GM23338 (cell line): ENCODE measurements around the gene ZNF735. TPM values are rescaled to one million over a fixed set of nuclear protein-coding genes. Genes with fewer than 3 reads are reported as not detected.

Experiments used
- ATAC-seq: fragments of 200-7000 bp; cut with Tn5 transposase; 3 replicates; pipeline ENCODE4 v1.9.1; 2020
- DNase-seq: peaks from one replicate; pipeline ENCODE4 v3.0.0-alpha.2; 2015; ENCODE audit warnings: low spot score
- H2AFZ ChIP-seq: fragments of 200-600 bp; sonication (generic); 2 replicates; pipeline ENCODE4 v1.8.0; 2016; ENCODE audit warnings: antibody characterized with exemption, mild to moderate bottlenecking, moderate library complexity
- H3F3A ChIP-seq: fragments of 200-600 bp; sonication (generic); replicated peaks from 2 replicates; pipeline ENCODE4 v1.8.0; 2017; ENCODE audit warnings: antibody characterized with exemption, mixed run types, low read depth
- H3K27ac ChIP-seq: fragments of 200-600 bp; sonication (generic); 2 replicates; pipeline ENCODE4 v1.6.1; 2016; ENCODE audit warnings: low read depth
- H3K27me3 ChIP-seq: fragments of 200-600 bp; sonication (generic); 2 replicates; pipeline ENCODE4 v1.8.0; 2016; ENCODE audit warnings: mild to moderate bottlenecking, mixed run types, moderate library complexity; ENCODE audit not compliant: insufficient read depth
- H3K36me3 ChIP-seq: fragments of 200-600 bp; sonication (generic); 2 replicates; pipeline ENCODE4 v1.8.0; 2016; ENCODE audit warnings: mild to moderate bottlenecking; ENCODE audit not compliant: insufficient read depth
- H3K4me1 ChIP-seq: fragments of 200-600 bp; sonication (generic); 2 replicates; pipeline ENCODE4 v1.8.0; 2016; ENCODE audit warnings: mild to moderate bottlenecking, moderate library complexity; ENCODE audit not compliant: insufficient read depth
- H3K4me2 ChIP-seq: fragments of 200-600 bp; sonication (generic); 2 replicates; pipeline ENCODE4 v1.7.1; 2017; ENCODE audit warnings: mixed run types
- H3K4me3 ChIP-seq: fragments of 200-600 bp; sonication (generic); 2 replicates; pipeline ENCODE4 v1.6.1; 2016; ENCODE audit warnings: mixed run types
- H3K79me2 ChIP-seq: fragments of 200-600 bp; sonication (generic); replicated peaks from 2 replicates; pipeline ENCODE4 v1.8.0; 2017; ENCODE audit warnings: mild to moderate bottlenecking; ENCODE audit not compliant: insufficient read depth
- H3K9me2 ChIP-seq: fragments of 200-600 bp; sonication (generic); 2 replicates; pipeline ENCODE4 v1.8.0; 2017; ENCODE audit not compliant: insufficient read depth
- H4K20me1 ChIP-seq: fragments of 200-600 bp; sonication (generic); replicated peaks from 2 replicates; pipeline ENCODE4 v1.8.0; 2017; ENCODE audit warnings: mild to moderate bottlenecking; ENCODE audit not compliant: insufficient read depth
- H3K27ac Mint-ChIP-seq: 2 replicates; pipeline ENCODE4 v1.8.0; 2020; ENCODE audit warnings: inconsistent platforms, mild to moderate bottlenecking, moderate library complexity, mixed read lengths
- H3K27me3 Mint-ChIP-seq: 3 replicates; pipeline ENCODE4 v1.8.0; 2022; ENCODE audit warnings: low read depth, mild to moderate bottlenecking, moderate library complexity, mixed read lengths, inconsistent platforms; ENCODE audit not compliant: insufficient read depth, poor library complexity
- H3K36me3 Mint-ChIP-seq: 3 replicates; pipeline ENCODE4 v1.8.0; 2021; ENCODE audit warnings: low read depth, mild to moderate bottlenecking, inconsistent platforms, moderate library complexity, mixed read lengths
- H3K4me1 Mint-ChIP-seq: 3 replicates; pipeline ENCODE4 v1.8.0; 2020; ENCODE audit warnings: mild to moderate bottlenecking, inconsistent platforms, mixed read lengths
- H3K4me3 Mint-ChIP-seq: 3 replicates; pipeline ENCODE4 v1.8.0; 2021; ENCODE audit warnings: moderate library complexity, mild to moderate bottlenecking, inconsistent platforms, mixed read lengths
- H3K9me3 Mint-ChIP-seq: 3 replicates; pipeline ENCODE4 v1.8.0; 2020; ENCODE audit warnings: moderate library complexity, mild to moderate bottlenecking, inconsistent platforms, mixed read lengths
- CREB1 ChIP-seq: fragments of 250-450 bp; sonication (Bioruptor Pico); IDR thresholded peaks from 2 replicates; pipeline ENCODE4 v1.5.0; 2020; ENCODE audit warnings: low read depth, mild to moderate bottlenecking, moderate library complexity
- CTCF ChIP-seq, 2 experiments: fragments of 200-600 bp in 1 of 2; sonication (generic) in 1 of 2; conservative IDR thresholded peaks; 2 replicates each; pipeline versions ENCODE4 v1.5.1 to v1.6.1; 2016 to 2017; ENCODE audit warnings: antibody characterized with exemption in 2 of 2, low read depth in 2 of 2, mild to moderate bottlenecking in 2 of 2, moderate library complexity in 1 of 2
- ETS1 ChIP-seq: IDR thresholded peaks from 2 replicates; pipeline ENCODE4 v1.6.1; 2016; ENCODE audit warnings: antibody characterized with exemption
- EZH2 ChIP-seq: fragments of 200-600 bp; sonication (generic); IDR thresholded peaks from one replicate; pipeline ENCODE4 v1.8.0; 2017; ENCODE audit warnings: antibody characterized with exemption, mild to moderate bottlenecking, low read depth; ENCODE audit not compliant: unreplicated experiment
- EZH2phosphoT487 ChIP-seq: fragments of 200-600 bp; sonication (generic); IDR thresholded peaks from one replicate; pipeline ENCODE4 v1.8.1; 2018; ENCODE audit warnings: antibody characterized with exemption; ENCODE audit not compliant: unreplicated experiment
- JUNB ChIP-seq: IDR thresholded peaks from one replicate; pipeline ENCODE4 v1.6.1; 2016; ENCODE audit warnings: antibody characterized with exemption; ENCODE audit not compliant: unreplicated experiment
- NANOG ChIP-seq: IDR thresholded peaks from 2 replicates; pipeline ENCODE4 v1.6.1; 2016; ENCODE audit warnings: antibody characterized with exemption, borderline replicate concordance
- POLR2AphosphoS5 ChIP-seq: IDR thresholded peaks from 2 replicates; pipeline ENCODE4 v1.6.1; 2016; ENCODE audit warnings: antibody characterized with exemption, low read depth
- REST ChIP-seq: IDR thresholded peaks from one replicate; pipeline ENCODE4 v1.6.1; 2018; ENCODE audit warnings: antibody characterized with exemption; ENCODE audit not compliant: unreplicated experiment
- STAT1 ChIP-seq: IDR thresholded peaks from one replicate; pipeline ENCODE4 v1.6.1; 2016; ENCODE audit warnings: antibody characterized with exemption; ENCODE audit not compliant: unreplicated experiment
- ZNF114 ChIP-seq: fragments of 250-450 bp; sonication (Bioruptor Pico); IDR thresholded peaks from 2 replicates; pipeline ENCODE4 v1.5.0; 2020; ENCODE audit warnings: mild to moderate bottlenecking, moderate library complexity
- ZNF331 ChIP-seq: fragments of 250-450 bp; sonication (Bioruptor Pico); IDR thresholded peaks from 2 replicates; pipeline ENCODE4 v1.5.0; 2020; ENCODE audit warnings: low read depth, mild to moderate bottlenecking, moderate library complexity
- polyA plus RNA-seq: library from polyadenylated mRNA; unstranded; fragments of >200 nt; fragmentation: Nextera tagmentation; extraction: Ambion mirVana; gene quantifications from 2 replicates; pipeline ENCODE4 v1.2.1, GENCODE V29; 2016
- total RNA-seq: library from RNA; depleted of rRNA; stranded (reverse); fragments of >200 nt; shearing (Covaris generic); gene quantifications from 2 replicates; pipeline ENCODE4 v1.2.3, GENCODE V29; 2014

The ZNF735 gene
- total and polyA plus RNA-seq, 2 experiments from 2014 or later = not detected

GRCh38 chr7:64180989-64181388 is 26.0 kb upstream of the ZNF735 start:
- Histone ChIP-seq H3K4me1 (no peaks in the 10 kb centered on the region), H3K79me2 (no peaks in the 10 kb centered on the region), H3K36me3 (peaks cover 5% of the 10 kb centered on the region; the same call in 1 of the 2 replicates), H3K4me3 (no peak overlapping the region), H3K9me2 (no peaks in the 10 kb centered on the region), H2AFZ (no peak overlapping the region), H3K4me2 (no peak overlapping the region), H3K27ac (no peak overlapping the region), H3K27me3 (no peaks in the 10 kb centered on the region), H3F3A (no peaks in the 10 kb centered on the region), H4K20me1 (no peaks in the 10 kb centered on the region)
- H3K27ac Mint-ChIP-seq = no peak overlapping the region
- peaks cover 78% of the 10 kb centered on the region for H3K9me3 Mint-ChIP-seq
- H3K4me3 Mint-ChIP-seq = no peak overlapping the region
- ATAC-seq = no peak
- peaks cover 26% of the 10 kb centered on the region; the same call in 2 of the 3 replicates for H3K36me3 Mint-ChIP-seq
- H3K4me1 Mint-ChIP-seq = no peaks in the 10 kb centered on the region
- DNase-seq = peak; percentile 21
- no peaks in the 10 kb centered on the region for H3K27me3 Mint-ChIP-seq
- TF ChIP-seq EZH2 (no peak), EZH2phosphoT487 (no peak), ZNF114 (CRISPR knock-in tag) (no peak), JUNB (no peak), CREB1 (CRISPR knock-in tag) (no peak), CTCF (conservative IDR thresholded peaks at IDR 0.05; ENCODE audit: low read depth in 2 of 2) (peak; percentile 15 to 53; a peak in 3 of 4 replicates), STAT1 (no peak), POLR2AphosphoS5 (no peak)

- Histone ChIP-seq H2AFZ (no peak overlapping the region), H3K4me1 (no peaks in the 10 kb centered on the region), H3K4me3 (no peak overlapping the region), H3K4me2 (no peak overlapping the region), H3K27me3 (no peaks in the 10 kb centered on the region), H3F3A (no peaks in the 10 kb centered on the region), H3K27ac (no peak overlapping the region), H3K79me2 (no peaks in the 10 kb centered on the region), H3K36me3 (peaks cover 5% of the 10 kb centered on the region; the same call in 1 of the 2 replicates), H4K20me1 (no peaks in the 10 kb centered on the region), H3K9me2 (no peaks in the 10 kb centered on the region)
- DNase-seq (no peak), ATAC-seq (no peak)
- Mint-ChIP-seq H3K27ac (no peak overlapping the region), H3K27me3 (no peaks in the 10 kb centered on the region), H3K4me3 (no peak overlapping the region), H3K9me3 (peaks cover 80% of the 10 kb centered on the region), H3K4me1 (no peaks in the 10 kb centered on the region), H3K36me3 (peaks cover 26% of the 10 kb centered on the region; the same call in 2 of the 3 replicates)
- TF ChIP-seq REST (no peak), EZH2phosphoT487 (no peak), ETS1 (no peak), ZNF331 (CRISPR knock-in tag) (no peak), NANOG (no peak), POLR2AphosphoS5 (no peak), STAT1 (no peak), CREB1 (CRISPR knock-in tag) (no peak), EZH2 (no peak)
Measured at GRCh38 chr7:64181586-64181985, 25.4 kb upstream of the ZNF735 start.
